22Rv1 (cell line): Measurements from ENCODE around the gene SUSD4.

ENCODE experiments used
- H3K27ac ChIP-seq: fragments of 450-650 bp; 2 replicates; pipeline ENCODE4 v1.5.1; 2017
- CTCF ChIP-seq: fragments of 450-650 bp; IDR thresholded peaks from 2 replicates; pipeline ENCODE4 v1.5.1; 2017; ENCODE audit warnings: mild to moderate bottlenecking
- ZFX ChIP-seq: fragments of 450-650 bp; IDR thresholded peaks from 2 replicates; pipeline ENCODE4 v1.6.1; 2017; ENCODE audit warnings: antibody characterized with exemption, borderline replicate concordance

SUSD4 gene

GRCh38 chr1:223234170-223234514 is 129.8 kb downstream of the SUSD4 start:
- no peak for TF ChIP-seq ZFX
- no peak for TF ChIP-seq CTCF
- H3K27ac ChIP-seq = no peak overlapping the region

- H3K27ac ChIP-seq = no peak overlapping the region
- TF ChIP-seq ZFX (no peak), CTCF (no peak)
These were observed 130.4 kb downstream of the SUSD4 start for GRCh38 chr1:223233410-223234169.

GRCh38 chr1:223233019-223233409 is 131.0 kb downstream of the SUSD4 start:
- TF ChIP-seq CTCF = no peak
- TF ChIP-seq ZFX = no peak
- H3K27ac ChIP-seq = no peak overlapping the region

GRCh38 chr1:223231581-223231980 is 132.4 kb downstream of the SUSD4 start:
- TF ChIP-seq ZFX = no peak
- no peak for TF ChIP-seq CTCF

GRCh38 chr1:223231011-223231572 is 132.9 kb downstream of the SUSD4 start:
- no peak overlapping the region for H3K27ac ChIP-seq
- TF ChIP-seq ZFX = no peak

More at GRCh38 chr1:223231581-223231980, 132.4 kb downstream of the SUSD4 start:
- no peak overlapping the region for H3K27ac ChIP-seq

GRCh38 chr1:223230161-223230881 is 133.7 kb downstream of the SUSD4 start:
- H3K27ac ChIP-seq = no peak overlapping the region
- TF ChIP-seq ZFX (no peak), CTCF (no peak)

- no peak for TF ChIP-seq CTCF
- no peak for TF ChIP-seq ZFX
- no peak overlapping the region for H3K27ac ChIP-seq
These were observed 134.2 kb downstream of the SUSD4 start for GRCh38 chr1:223229756-223230155.
